Measurements from ENCODE around the gene ANGPTL2.

Gene ANGPTL2

DNA sequence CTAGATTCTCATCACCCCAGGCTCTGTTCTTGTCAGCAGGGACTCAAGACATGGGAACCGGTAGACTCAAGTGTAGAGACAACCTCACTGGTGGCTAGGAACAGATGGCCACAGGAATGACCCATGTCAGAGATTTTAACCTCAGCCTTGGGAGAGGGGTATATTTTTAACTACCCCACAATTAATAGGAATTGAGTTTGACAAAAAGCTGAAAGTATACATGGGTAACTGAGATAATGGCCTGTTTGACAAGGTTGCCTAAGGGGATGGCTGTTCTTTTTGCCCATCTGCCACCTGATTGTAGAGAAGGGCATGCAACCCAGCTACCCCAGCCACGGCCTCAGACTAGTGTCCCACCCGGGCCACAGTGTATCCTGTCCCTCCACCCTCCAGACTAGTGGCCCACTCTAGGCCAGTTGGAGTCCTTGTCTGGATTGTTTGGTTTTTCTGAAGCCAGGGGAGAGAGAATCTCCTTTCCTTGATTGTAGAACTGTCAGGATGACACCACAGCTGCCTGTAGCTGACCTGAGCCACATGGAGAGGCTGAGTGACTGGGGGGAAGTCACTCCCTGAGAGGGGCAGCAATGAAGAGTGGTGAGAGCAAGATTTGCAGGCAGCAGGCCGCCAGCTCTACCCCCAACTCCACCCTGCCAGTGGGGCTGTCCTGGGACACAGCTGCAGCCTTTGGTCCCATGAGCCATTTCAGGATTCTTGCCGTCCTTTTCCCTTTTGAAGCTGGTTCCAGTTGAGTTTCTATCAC is 14.6 kb upstream of the ANGPTL2 start:
- no peak for DNase-seq (ENCODE audit: low read depth, low spot score)

DNA sequence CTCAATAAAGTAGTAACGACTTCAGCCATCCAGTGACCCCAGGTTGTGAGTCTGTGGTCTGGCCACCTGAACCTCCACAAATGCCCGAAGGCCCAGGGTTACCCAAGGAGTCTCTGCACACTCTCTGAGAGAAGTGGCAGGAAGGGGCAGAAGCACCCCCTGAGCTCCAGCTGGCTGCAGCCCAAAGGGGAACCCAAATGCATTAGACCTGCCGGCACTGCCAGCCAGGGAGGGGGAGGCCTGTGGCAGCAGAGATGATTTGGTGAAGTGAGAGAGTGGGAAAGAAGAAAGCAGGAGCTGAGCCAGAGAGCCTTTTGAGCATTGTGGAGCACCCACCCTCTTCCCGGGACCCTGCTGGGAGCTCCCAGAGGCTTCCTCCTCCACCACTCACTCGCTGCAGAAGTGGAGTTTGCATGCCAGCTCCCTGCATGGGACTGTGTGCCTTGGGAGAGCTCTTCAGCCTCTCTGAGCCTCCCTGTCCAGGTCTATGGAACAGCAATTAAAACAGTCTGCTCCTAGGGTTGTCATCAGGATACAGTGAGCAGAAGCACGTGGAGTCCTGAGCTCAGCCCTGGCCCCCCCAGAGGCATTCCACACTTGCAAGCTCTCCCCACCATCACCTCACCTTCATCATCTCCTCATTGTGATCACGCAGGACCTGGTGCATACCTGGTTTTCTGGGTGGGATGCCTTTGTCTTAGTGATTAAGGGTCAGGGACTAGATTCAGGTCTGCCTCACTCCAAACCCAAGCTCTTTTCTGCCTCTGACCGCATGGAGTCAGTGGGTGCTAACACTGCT is 13.8 kb upstream of the ANGPTL2 start:
- no peak for DNase-seq (ENCODE audit: low read depth, low spot score)

DNA sequence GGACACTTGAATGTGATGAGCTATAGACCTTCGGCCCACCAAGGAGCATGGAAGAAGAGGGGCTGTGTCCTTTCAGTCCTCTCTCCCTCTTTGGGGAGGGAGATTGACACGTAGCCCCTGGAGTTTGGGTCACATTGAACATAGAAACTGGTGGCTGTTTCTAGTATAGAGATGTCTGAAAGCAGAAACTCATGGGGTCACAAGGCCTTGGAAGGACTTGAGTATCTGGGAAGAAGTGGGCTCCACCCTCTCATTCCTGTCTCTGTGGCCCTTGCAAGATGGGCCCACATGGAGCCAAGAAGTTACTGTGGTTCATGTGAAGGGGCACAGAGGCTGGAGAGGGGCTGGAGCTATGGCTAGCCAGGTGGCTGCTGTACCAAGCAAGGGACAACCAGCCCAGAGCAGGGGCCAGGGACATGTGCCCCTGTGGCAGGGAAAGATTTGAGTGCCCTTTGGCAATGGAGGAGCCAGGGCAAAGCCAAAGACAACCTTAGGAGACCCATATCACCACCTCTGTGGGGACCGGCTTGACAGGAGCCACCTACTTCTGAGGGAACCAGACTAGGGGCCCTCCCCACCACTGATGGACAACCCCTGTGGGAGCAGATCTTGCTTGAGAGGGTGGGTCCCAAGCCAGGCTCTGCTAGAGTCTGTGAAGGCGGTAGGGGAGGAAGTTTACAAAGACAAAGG is 12.8 kb upstream of the ANGPTL2 start:
- DNase-seq (ENCODE audit: low read depth, low spot score) = no peak

DNA sequence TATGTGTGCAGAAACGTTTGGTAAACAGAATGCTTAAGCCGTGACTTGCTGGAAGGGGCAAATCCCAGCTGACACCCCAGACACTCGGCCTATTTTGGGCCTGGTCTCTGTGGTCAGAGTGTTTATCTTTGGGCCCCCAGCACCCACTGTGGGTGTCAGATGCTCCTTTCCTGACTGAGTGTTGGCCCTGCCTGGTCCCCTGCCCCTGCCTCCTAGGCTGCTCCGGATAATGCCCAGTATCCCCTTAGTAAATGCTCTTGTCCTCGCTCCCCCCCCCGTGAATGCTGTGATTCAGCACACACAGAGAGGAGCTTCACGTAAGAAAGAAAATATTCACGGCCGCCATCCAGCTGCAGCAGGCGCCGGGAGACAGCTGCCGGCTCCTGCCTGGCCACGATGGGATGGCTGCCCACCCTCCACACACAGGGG is 11.3 kb upstream of the ANGPTL2 start:
- no peak for DNase-seq (ENCODE audit: low read depth, low spot score)

DNA sequence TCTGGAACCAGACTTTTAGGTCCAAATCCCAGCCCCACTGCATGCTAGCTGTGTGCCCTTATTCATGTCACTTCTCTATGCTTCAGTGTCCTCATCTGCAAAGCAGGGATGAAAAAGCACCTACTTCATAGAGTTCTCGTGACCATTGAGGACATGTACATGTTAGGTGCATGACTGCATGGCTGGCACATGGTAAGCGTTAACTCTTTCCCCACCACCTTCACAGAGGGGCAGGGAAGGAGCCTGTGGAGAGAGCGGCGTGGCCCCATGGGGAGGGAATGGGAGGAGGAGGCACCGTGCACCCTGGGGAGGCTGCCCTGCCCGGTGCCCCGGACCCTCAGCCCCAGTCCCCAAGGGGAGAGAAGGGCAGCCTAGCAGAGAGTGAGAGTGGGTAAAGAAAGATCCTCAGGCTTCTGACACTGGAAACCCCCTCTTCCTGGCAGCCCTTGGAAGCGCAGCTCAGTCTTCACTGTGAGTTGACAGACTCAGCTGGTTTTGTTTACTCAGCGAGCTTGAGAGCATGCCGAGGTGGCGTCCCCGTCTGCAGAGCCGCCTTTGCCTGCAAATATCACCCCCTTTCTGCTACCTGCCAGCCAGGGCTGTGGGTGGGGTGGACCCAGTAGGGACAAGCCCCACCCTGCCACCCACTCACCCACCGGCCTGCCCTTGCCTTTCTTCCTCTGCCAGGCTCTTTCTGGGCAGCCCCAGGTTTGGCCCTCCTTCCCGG is 10.6 kb upstream of the ANGPTL2 start:
- no peak for DNase-seq (ENCODE audit: low read depth, low spot score)

DNA sequence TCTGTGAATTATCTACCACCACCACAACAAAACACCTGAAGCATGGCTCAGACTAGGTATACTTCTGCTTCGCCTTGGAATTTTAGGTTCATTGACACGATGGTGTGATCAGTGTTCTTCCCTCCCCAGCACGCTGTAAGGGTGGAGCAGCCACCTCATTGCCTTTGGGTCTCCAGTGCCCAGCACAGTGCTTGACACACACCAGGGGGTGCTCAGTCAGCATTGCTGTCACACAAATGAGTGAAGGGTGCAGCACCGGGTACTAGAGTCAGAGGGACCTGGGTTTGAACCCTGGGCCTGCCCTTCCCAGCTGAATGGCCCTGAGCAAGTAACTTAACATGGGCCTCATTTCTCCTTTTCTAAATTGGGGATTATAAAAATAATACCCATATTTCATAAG is 9.9 kb upstream of the ANGPTL2 start:
- no peak for DNase-seq (ENCODE audit: low read depth, low spot score)

DNA sequence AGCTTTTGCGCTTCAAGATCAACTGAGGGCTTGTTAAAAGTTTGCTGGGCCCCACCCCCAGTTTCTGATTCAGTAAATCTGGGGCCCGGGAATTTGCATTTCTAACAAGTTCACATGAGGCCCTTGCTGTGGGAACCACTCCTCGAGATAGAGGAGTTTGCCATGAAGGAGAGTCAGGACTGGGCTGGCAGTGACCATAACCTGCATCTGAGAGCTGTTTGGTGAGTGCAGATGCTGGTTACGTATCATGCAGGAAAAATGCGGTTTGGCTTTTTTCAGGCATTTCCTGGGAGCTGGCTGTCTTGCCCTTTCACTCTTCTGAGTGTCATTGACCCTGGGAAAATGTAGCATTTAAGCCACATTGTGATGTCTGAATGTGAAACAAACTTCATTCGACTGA is 9.4 kb upstream of the ANGPTL2 start:
- DNase-seq (ENCODE audit: low read depth, low spot score) = no peak

DNA sequence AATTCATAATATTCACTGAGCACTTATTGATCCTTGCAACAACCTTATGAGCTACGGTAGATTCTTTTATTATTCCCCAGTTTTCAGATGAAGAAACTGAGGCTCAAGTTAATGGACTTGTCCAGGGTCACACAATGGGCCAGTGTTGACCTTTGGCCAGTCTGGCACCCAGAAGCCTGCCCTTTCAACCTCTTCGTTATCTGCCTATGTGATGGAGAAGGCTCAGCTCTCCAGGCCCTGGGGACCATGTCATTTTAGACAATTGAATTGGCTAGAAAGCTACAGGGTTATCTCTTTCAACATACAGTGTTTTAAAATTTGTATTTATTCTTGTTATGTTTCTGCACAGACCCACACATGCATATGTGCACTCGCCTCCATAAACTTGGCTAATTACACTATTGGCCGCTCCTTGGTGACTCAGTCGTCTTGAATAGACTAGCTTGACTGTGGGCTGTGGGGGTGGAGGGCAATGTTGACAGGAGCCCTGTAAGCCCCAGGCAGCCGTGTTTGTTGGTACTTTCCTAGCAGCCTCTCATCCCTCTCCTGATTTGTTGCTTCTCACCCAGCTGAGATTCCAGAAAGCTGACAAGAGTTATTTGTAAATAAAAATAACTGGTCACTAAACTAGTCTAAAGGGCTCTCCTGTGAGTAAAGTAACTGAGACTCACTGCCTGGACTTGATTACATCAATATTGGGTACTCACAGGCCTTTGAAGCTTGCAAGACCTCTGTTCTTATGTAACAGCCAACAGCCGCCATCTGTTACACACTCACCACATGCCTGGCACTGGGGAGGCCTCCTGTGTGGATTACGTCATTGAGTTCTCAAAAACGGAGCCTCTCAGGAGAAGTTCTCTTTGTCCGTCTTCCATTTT is 8.5 kb upstream of the ANGPTL2 start:
- no peak for DNase-seq (ENCODE audit: low read depth, low spot score)

DNA sequence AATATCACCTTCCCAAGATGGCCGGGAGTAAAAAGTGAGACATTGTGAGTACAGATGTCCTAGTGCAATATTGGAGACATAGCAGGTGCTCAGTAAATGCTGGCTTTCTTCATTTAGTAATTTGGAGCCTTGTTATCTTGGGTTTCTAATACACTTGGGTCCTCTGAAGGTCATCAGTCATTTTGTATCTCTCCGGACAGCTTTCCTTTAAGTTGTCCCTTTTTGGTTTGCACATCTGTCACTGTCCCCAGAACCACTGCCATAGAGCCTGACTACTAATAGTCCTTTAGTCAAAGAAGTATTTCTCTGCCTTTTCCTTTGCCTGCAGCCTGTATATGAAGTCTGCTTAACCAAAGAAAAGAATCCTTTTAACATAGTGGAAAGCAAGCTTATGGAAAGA is 7.8 kb upstream of the ANGPTL2 start:
- no peak for DNase-seq (ENCODE audit: low read depth, low spot score)

DNA sequence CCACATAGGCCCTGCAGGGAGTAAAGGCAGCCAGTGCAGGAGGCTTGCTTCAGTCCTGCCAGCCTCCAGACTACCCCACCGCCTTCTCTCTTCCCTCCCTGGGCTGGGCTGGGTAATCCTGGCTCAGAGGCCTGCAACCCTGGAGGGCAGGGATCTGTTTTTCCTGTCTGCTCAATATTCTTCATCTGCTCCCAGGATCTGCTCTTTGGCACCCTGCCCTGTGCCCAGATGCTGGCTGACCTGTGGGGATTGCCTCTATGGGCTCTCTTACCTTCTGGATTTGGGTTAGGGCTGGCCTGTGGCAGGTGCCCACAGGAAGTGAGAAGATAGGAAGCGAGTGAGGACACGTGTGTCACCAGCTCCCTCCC is 7.3 kb upstream of the ANGPTL2 start:
- DNase-seq (ENCODE audit: low read depth, low spot score) = no peak

DNA sequence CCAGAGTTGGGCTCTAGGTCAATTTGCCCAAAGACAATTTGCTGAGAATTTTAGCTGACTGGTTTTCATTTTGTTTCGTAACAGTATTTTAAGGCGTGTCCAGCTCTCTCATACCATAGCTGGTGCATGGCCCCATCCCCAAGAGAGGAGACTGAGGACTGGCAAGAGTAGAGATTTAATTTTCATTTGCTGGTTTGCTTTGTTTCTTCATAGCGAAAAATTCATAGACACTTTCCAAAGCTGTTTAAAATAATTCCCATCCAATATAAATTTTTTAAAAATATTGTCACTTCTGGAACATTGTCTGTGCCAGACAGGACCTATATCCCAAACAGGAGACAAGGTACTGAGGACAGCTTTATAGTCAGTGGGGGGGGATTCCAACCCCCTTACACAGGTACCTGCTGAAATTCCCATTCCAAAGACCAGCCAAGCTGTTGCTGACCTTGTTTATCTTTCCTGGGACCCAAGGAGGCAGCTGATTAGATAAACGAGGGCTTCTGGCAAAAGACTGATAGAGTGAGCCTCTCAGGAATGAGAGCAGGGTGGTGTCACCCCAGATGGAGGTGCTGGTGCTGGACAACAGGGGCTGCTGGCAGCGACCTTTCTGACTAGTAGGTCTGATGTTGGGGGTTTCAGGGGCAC is 6.8 kb upstream of the ANGPTL2 start:
- DNase-seq (ENCODE audit: low read depth, low spot score) = no peak

DNA sequence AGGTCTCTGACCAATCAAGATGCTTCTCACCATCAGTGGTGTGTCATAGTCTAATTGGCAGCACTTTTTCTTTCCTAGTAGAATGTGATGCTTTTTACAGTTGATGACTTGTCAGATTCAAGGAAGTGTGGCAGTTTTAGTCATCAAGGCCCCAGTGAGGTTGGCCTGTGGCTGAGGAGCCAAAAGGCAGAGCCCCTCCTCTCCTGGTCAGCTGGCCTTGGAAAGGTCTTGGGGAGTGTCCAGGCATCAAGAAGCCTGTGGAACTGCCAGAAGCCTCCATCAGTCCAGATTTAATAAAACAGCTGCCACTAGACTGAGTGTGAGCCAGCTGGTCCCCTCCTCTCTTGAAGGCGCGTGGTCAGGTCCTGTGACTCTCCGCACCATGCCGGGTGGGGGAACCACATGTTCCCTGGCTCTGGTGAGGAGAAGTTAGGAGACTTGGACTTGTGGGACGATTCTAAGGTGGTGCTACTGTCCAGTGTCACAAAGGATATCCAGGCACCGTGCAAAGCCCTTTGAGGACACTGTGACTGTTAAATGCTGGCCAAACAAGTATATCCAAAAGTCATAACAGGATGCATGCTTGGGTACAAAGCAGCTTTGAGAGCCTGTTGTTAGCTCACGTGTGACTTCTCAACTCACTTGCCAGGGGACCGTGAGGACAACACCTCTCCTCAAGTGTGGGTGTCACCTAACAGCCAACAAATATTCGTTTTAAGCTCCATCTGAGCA is 6.1 kb upstream of the ANGPTL2 start:
- DNase-seq (ENCODE audit: low read depth, low spot score) = no peak

DNA sequence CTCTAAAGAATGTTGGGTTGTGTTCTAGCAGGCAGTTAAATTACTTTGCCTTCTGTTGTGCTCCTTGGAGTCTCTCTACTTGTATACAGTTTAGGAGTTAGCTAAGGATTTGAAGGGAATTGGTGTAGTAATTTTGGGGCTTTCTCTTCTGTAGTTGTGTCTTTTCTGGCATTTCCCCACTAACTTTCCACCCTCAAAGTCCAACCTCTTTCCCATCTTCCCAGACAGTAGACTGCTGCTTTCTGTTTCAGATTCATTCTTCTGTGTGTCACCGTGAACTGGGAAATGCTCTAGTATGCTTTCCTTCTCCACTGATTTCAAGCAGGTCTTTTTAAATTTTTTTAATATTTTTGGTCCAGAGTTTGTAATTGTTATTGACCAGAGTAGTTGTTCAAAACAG is 4.5 kb upstream of the ANGPTL2 start:
- DNase-seq (ENCODE audit: low read depth, low spot score) = no peak

DNA sequence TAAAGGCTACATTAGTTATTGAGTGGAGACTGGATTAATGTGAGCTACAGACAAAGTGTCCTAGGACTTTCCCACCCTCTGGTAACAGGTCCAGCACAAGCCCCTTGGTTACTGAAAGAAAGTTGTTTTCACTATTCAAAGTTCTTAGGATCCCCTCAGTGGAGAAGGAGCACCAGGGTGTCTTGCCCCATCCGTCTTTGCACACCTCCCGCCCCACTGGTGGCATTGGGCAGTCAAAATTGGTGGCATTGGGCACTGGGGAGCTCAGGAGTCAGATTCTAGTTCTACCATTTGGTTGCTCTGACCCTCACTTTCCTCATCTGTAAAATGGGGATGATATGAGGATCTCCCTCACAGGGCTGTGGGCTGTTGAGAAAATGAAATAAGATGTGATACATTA is 2.4 kb upstream of the ANGPTL2 start:
- DNase-seq (ENCODE audit: low read depth, low spot score) = no peak

DNA sequence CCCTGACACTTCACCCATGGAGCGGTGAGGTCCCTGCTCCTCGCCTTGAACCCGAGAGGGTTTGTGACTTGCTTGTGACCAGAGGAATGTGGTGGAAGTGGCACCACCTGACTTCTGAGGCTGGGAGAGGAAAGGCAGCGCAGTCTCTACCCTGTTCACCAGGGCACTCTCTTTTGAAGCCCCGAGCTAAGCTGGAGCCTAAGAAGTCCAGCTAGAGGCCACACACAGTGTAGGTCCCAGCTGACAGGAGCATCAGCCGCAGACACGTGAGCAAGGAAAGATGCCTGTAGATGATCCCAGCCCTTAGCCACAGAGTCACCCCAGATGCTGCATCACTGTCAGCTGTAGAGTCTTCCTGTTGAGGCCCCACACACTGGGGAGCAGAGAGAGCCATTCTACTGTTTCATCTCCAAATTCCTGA is 1.7 kb upstream of the ANGPTL2 start:
- DNase-seq (ENCODE audit: low read depth, low spot score) = no peak

DNA sequence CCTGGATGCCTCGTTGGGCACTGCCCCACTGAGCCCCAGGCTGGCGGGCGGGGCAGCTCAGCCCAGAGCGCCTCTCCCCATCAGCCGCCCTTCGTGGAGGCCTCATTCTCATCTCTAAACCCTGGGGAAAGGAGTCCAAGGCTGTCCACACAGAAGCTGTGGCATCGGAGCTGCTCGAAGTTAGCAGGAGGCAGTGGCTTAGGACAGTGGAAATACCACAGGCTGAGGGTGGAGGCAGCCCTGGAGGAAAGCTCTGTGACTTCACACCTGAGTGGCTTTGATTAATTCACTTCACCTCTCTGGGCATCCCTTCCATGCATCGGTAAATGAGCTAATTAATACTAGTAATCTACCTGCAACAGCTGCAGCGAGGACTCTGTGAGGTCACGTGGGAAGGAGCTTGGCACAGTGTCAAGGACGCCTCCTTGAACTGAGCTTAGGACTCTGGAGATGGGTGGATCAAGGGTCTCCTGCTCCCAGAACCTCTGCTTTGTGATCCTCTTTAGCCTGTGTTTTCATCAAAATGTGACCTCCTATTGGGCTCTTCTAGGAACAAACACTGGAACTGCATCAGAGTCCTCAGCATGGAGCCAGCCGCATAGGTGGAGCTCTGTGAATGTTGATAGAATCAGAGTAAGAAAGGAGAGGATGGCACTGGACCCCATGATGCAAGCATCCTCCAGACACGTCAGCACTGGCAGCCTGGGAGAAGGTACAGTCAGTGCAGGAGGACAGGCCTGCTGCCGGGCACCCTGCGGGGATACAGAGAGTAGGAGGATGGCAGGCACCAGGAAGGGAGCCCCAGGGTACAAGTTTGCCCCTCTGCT is 842 bp upstream of the ANGPTL2 start:
- DNase-seq (ENCODE audit: low read depth, low spot score) = no peak

DNA sequence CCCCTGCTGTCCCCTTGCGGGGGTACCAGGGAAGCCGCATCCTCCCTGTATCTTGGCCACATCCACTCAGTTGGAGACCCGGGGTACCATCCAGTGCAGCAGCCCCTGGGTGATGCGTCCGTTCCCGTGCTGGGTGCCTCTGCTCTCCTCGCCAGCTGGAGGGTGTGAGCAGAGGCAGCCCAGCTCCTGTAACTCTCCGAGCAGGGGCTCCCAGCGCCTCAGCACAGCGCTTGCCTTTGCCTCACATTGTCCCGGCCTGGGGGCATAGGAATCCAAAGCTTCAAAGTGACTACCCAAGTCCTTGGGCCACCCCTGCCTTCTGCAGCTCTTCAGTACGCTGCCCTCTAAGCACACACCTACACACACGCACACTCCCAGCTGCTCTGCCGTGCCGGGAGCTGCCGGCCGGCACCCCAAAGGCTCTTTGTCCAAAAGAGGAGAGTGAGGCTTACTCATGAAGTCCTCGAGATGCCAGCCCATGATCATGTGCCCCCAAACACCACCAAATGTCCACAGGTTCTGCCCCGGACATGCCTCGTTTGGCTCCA is 733 bp downstream of the ANGPTL2 start:
- DNase-seq (ENCODE audit: low read depth, low spot score) = no peak

DNA sequence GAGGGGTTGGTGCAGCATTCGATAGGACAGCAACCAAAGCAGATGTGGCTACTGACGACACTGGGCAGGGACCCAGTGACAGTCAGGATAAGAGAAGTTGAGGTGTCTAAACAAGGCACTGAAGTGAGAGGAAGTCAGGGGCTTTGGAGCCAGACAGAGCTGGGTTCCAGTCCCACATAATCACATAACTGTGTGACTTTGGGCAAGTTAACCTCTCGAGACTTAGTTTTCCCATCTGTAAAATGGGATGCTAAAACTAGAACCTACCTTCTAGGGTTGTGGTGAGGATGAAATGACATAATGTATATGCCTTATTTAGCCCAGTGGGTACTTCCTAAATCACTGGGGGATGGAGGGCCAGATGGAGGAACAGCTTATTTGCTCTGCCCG is 3.1 kb downstream of the ANGPTL2 start:
- no peak for DNase-seq (ENCODE audit: low read depth, low spot score)
